ENCODE data around the gene RBBP8. TPM values are rescaled to one million over a fixed set of nuclear protein-coding genes. Genes with fewer than 3 reads are reported as not detected.

RBBP8 gene
- total RNA-seq, 2 experiments from 2014 or later, result 1.2 to 2.5 TPM

GRCh38 chr18:22974001-22974400 is 40.9 kb downstream of the RBBP8 start:
- Histone ChIP-seq H3K4me1 (ENCODE audit: insufficient read depth, low read length) (no peaks in the 10 kb centered on the region), H3K27ac (ENCODE audit: low read depth in 1 of 2, low read length in 2 of 2) (no peak overlapping the region), H3K36me3 (ENCODE audit: insufficient read depth, low read length) (no peaks in the 10 kb centered on the region), H3K9me3 (ENCODE audit: control insufficient read depth in 1 of 2, insufficient read depth in 1 of 2, low read length in 2 of 2) (no peaks in the 10 kb centered on the region), H3K27me3 (ENCODE audit: control insufficient read depth in 1 of 2, insufficient read depth in 2 of 2, low read length in 2 of 2) (no peaks in the 10 kb centered on the region), H3K4me3 (ENCODE audit: low read length) (no peak overlapping the region)
- no peak for TF ChIP-seq CTCF (IDR thresholded peaks at IDR 0.05)
- Mint-ChIP-seq H3K9me3 (no peaks in the 10 kb centered on the region), H3K27ac (no peak overlapping the region), H3K36me3 (ENCODE audit: low read depth) (no peaks in the 10 kb centered on the region), H3K4me1 (ENCODE audit: low read depth) (no peaks in the 10 kb centered on the region), H3K4me3 (no peak overlapping the region), H3K27me3 (no peaks in the 10 kb centered on the region)
- ATAC-seq (ENCODE audit: poor library complexity) (no peak), DNase-seq (no peak)
- ChIA-PET POLR2A (no interaction called here), CTCF (no interaction called here)
- intact Hi-C loops (cut with DNase I, micrococcal nuclease), result no loop called here

- Mint-ChIP-seq H3K36me3 (ENCODE audit: low read depth) (no peaks in the 10 kb centered on the region), H3K9me3 (no peaks in the 10 kb centered on the region), H3K27me3 (no peaks in the 10 kb centered on the region), H3K4me1 (ENCODE audit: low read depth) (no peaks in the 10 kb centered on the region), H3K4me3 (no peak overlapping the region), H3K27ac (no peak overlapping the region)
- no peak for TF ChIP-seq CTCF (IDR thresholded peaks at IDR 0.05)
- ChIA-PET CTCF (interaction anchor here (1.2 kb wide), 1 partner anchor 42 kb away, joined by 3 read pairs; the partner anchor contains the start of gene RBBP8), POLR2A (no interaction called here)
- intact Hi-C loops (cut with DNase I, micrococcal nuclease), result no loop called here
- no peak overlapping the region for H3K27ac ChIP-seq (ENCODE audit: low read depth in 1 of 2, low read length in 2 of 2)
- H3K9me3 ChIP-seq (ENCODE audit: control insufficient read depth in 1 of 2, insufficient read depth in 1 of 2, low read length in 2 of 2), result no peaks in the 10 kb centered on the region
- no peak for DNase-seq
- H3K27me3 ChIP-seq (ENCODE audit: control insufficient read depth in 1 of 2, insufficient read depth in 2 of 2, low read length in 2 of 2), result no peaks in the 10 kb centered on the region
- no peaks in the 10 kb centered on the region for H3K36me3 ChIP-seq (ENCODE audit: insufficient read depth, low read length)
- no peaks in the 10 kb centered on the region for H3K4me1 ChIP-seq (ENCODE audit: insufficient read depth, low read length)
- no peak overlapping the region for H3K4me3 ChIP-seq (ENCODE audit: low read length)
- no peak for ATAC-seq (ENCODE audit: poor library complexity)
Observed at GRCh38 chr18:22974707-22975106, 41.6 kb downstream of the RBBP8 start.

GRCh38 chr18:22975508-22975907 is 42.4 kb downstream of the RBBP8 start:
- intact Hi-C loops (cut with DNase I, micrococcal nuclease), result no loop called here
- Mint-ChIP-seq H3K9me3 (no peaks in the 10 kb centered on the region), H3K4me3 (no peak overlapping the region), H3K36me3 (ENCODE audit: low read depth) (no peaks in the 10 kb centered on the region), H3K4me1 (ENCODE audit: low read depth) (no peaks in the 10 kb centered on the region), H3K27me3 (no peaks in the 10 kb centered on the region), H3K27ac (no peak overlapping the region)
- ATAC-seq (ENCODE audit: poor library complexity) (no peak), DNase-seq (no peak)
- Histone ChIP-seq H3K4me1 (ENCODE audit: insufficient read depth, low read length) (no peaks in the 10 kb centered on the region), H3K36me3 (ENCODE audit: insufficient read depth, low read length) (no peaks in the 10 kb centered on the region), H3K27ac (ENCODE audit: low read depth in 1 of 2, low read length in 2 of 2) (no peak overlapping the region), H3K9me3 (ENCODE audit: control insufficient read depth in 1 of 2, insufficient read depth in 1 of 2, low read length in 2 of 2) (no peaks in the 10 kb centered on the region), H3K4me3 (ENCODE audit: low read length) (no peak overlapping the region), H3K27me3 (ENCODE audit: control insufficient read depth in 1 of 2, insufficient read depth in 2 of 2, low read length in 2 of 2) (no peaks in the 10 kb centered on the region)
- no peak for TF ChIP-seq CTCF (IDR thresholded peaks at IDR 0.05)
- POLR2A ChIA-PET, result no interaction called here
- CTCF ChIA-PET, result interaction anchor here (1.2 kb wide), 1 partner anchor 43 kb away, joined by 3 read pairs; the partner anchor contains the start of gene RBBP8

Data from CD4-positive, alpha-beta T cell (primary cell).